ENCODE results near the gene PPP2R3C.

GRCh38 chr14:35161231-35161630 is 39.4 kb upstream of the PPP2R3C start:
- TF ChIP-seq CTCF (IDR thresholded peaks at IDR 0.05; ENCODE audit: poor library complexity, severe bottlenecking) (no peak), REST (IDR thresholded peaks at IDR 0.05; ENCODE audit: borderline replicate concordance) (no peak), MXI1 (conservative IDR thresholded peaks at IDR 0.05; ENCODE audit: poor library complexity, severe bottlenecking) (no peak), EZH2 (IDR thresholded peaks at IDR 0.05; ENCODE audit: borderline replicate concordance, insufficient read depth, low read length, poor library complexity, severe bottlenecking) (no peak), POLR2AphosphoS5 (IDR thresholded peaks at IDR 0.05) (no peak), TAF1 (IDR thresholded peaks at IDR 0.05; ENCODE audit: low read depth) (no peak), RAD21 (conservative IDR thresholded peaks at IDR 0.05) (no peak)
